Prostate gland (tissue), 2 donors: Measurements from ENCODE around the gene MYMK. TPM values are rescaled to one million over a fixed set of nuclear protein-coding genes. Genes with fewer than 3 reads are reported as not detected.

ENCODE experiments used
- DNase-seq: peaks from one replicate; pipeline ENCODE4 v3.0.0-alpha.2; 2019; ENCODE audit warnings: low spot score
- H3K27ac ChIP-seq, 2 donors: fragments of 200-600 bp; sonication (generic); 2 replicates each; pipeline ENCODE4 v1.5.1; 2017 to 2019
- H3K27me3 ChIP-seq: fragments of 200-600 bp; sonication (generic); replicated peaks from 2 replicates; pipeline ENCODE4 v1.5.1; 2019; ENCODE audit not compliant: insufficient read depth
- H3K36me3 ChIP-seq, 2 donors: fragments of 200-600 bp; sonication (generic); 1 replicate in 1 of 2; 2 replicates in 1 of 2; pipeline versions ENCODE4 v1.5.1 to v1.8.1; 2017 to 2019
- H3K4me1 ChIP-seq: fragments of 200-600 bp; sonication (generic); replicated peaks from 2 replicates; pipeline ENCODE4 v1.5.1; 2019
- H3K4me3 ChIP-seq, 2 donors: fragments of 200-600 bp; sonication (generic); 2 replicates each; pipeline ENCODE4 v1.5.1; 2017 to 2019
- H3K9me3 ChIP-seq: fragments of 200-600 bp; sonication (generic); 2 replicates; pipeline ENCODE4 v1.5.1; 2017
- POLR2A ChIP-seq: fragments of 450-650 bp; IDR thresholded peaks from one replicate; pipeline ENCODE4 v1.6.1; 2016; ENCODE audit warnings: antibody characterized with exemption, mild to moderate bottlenecking
- POLR2AphosphoS5 ChIP-seq: sonication (generic); formaldehyde crosslinking; IDR thresholded peaks from one replicate; pipeline ENCODE4 v1.6.1; 2017; ENCODE audit warnings: antibody characterized with exemption
- WGBS: methylation state at CpG from one replicate; pipeline ENCODE4 v1.1.5; 2018; 5-methylcytosine and 5-hydroxymethylcytosine counted together
- intact Hi-C: fragments of 100-400 bp; cut with DNase I; formaldehyde crosslinking; loops from one replicate; pipeline ENCODE4 v1.14.2; 2022
- total RNA-seq, 2 donors: library from RNA; depleted of rRNA; stranded (reverse); fragments of >200 nt; gene quantifications; one replicate each; pipeline ENCODE4 v1.1.0, GENCODE V29; 2016
- TF ChIP-seq, protein P1 (sequence below), 4 experiments: fragments of 200-600 bp in 2 of 4; fragments of 450-650 bp in 2 of 4; sonication (generic) in 2 of 4; IDR thresholded peaks; 1 replicate in 3 of 4; 2 replicates in 1 of 4; pipeline ENCODE4 v1.5.1; 2016 to 2019; ENCODE audit warnings: antibody characterized with exemption in 4 of 4, mild to moderate bottlenecking in 2 of 4, moderate library complexity in 2 of 4

MYMK gene
- total RNA-seq, 2 donors from 2014 or later, result not detected

DNA sequence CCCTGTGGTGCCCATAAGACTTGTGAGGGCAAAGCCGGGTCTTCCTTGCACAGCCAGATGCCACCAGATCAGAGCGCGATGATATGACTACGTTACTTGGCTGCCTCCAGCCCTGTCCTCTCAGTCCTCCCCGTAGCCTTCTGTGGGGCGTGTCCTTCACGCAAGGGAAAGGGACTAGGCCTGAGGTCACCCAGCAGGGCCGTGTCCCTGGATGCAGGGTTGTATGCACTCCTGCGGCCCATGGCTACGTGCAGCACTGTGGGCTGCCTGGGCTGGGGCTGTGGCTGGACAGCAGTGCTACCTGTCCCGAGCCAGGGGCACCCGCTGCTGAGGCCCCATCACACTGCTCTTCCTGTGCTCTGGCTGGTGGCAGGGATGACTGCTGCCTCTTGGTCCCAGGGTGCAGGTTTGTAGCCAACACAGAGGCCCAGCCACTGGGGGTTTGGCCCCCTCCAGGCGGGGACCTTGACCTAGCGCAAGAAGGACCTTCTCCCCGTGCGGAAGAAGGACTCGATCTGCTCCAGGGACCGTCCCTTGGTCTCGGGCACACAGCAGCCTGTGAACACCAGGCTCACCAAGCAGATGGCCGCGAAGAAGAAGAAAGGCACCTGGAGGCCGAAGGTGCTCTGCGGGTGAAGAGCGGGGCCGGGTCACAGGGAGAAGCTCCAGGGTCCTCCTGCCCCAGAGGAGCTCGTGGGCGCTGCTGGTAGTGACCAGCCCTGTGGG lies 53.0 kb downstream of the MYMK start:
- no peaks in the 10 kb centered on the region for H3K27me3 ChIP-seq
- no peak overlapping the region for H3K27ac ChIP-seq
- DNase-seq, result no peak
- H3K4me3 ChIP-seq, result no peak overlapping the region
- no peaks in the 10 kb centered on the region for H3K36me3 ChIP-seq
- no peaks in the 10 kb centered on the region for H3K4me1 ChIP-seq
- no peaks in the 10 kb centered on the region for H3K9me3 ChIP-seq
- WGBS, result 81% methylated on average over 26 of the region's 27 CpGs
- intact Hi-C loops, result no loop called here
- TF ChIP-seq POLR2A (no peak), POLR2AphosphoS5 (no peak)
- TF ChIP-seq, protein P1, sequence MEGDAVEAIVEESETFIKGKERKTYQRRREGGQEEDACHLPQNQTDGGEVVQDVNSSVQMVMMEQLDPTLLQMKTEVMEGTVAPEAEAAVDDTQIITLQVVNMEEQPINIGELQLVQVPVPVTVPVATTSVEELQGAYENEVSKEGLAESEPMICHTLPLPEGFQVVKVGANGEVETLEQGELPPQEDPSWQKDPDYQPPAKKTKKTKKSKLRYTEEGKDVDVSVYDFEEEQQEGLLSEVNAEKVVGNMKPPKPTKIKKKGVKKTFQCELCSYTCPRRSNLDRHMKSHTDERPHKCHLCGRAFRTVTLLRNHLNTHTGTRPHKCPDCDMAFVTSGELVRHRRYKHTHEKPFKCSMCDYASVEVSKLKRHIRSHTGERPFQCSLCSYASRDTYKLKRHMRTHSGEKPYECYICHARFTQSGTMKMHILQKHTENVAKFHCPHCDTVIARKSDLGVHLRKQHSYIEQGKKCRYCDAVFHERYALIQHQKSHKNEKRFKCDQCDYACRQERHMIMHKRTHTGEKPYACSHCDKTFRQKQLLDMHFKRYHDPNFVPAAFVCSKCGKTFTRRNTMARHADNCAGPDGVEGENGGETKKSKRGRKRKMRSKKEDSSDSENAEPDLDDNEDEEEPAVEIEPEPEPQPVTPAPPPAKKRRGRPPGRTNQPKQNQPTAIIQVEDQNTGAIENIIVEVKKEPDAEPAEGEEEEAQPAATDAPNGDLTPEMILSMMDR (IDR thresholded peaks at IDR 0.05), result no peak

DNA sequence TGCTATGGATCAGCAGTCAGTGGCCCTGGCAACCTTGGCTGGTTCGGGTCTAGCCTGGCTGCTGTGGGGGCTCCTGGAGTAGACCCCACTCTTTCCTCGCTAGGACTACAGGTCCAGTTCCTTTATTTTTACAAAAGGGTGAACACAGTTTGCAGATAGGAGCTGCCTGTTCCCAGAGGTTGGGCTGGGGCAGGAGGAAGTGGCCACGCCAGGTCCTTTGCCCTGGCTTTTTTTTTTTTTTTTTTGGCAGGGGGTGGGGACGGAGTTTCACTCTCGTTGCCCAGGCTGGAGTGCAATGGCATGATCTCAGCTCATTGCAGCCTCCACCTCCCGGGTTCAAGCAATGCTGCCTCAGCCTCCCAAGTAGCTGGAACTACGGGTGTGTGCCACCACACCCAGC lies 53.8 kb downstream of the MYMK start:
- Histone ChIP-seq H3K36me3 (no peaks in the 10 kb centered on the region), H3K4me3 (no peak overlapping the region), H3K4me1 (no peaks in the 10 kb centered on the region), H3K27me3 (no peaks in the 10 kb centered on the region), H3K9me3 (no peaks in the 10 kb centered on the region), H3K27ac (no peak overlapping the region)
- no peak for TF ChIP-seq POLR2AphosphoS5
- TF ChIP-seq POLR2A, result no peak
- TF ChIP-seq, protein P1 (IDR thresholded peaks at IDR 0.05), result no peak
- no peak for DNase-seq
- intact Hi-C loops, result no loop called here
- WGBS, result 67% methylated on average over 7 of the region's 7 CpGs

DNA sequence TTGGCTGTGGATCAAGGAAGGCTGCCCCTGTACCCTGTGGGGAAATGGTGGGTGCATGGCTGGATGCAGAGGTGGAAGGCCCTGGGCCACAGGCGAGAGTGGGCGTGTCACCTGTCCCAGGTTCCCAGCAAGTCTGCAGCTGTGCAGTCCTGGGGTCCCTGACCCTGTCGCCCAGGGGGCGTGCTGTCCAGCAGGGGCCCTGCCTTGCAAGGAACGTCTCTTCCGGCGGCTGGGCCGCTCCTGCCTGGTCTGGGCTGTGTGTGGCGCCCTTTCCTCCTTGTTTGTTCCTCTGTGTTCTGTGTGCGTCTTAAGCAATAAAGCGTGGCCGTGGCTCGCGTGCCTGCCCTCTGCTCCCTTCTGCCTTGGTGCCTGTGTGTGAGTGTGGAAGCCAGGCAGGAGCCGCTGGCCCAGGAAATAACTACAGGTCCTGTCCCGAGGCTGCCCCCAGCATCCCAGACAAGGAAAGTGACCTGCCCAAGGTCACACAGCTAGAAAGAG lies 54.3 kb downstream of the MYMK start:
- H3K9me3 ChIP-seq, result no peaks in the 10 kb centered on the region
- no peaks in the 10 kb centered on the region for H3K36me3 ChIP-seq
- no peaks in the 10 kb centered on the region for H3K4me1 ChIP-seq
- DNase-seq, result no peak
- 74% methylated on average over 16 of the region's 16 CpGs for WGBS
- H3K27me3 ChIP-seq, result no peaks in the 10 kb centered on the region
- no peak overlapping the region for H3K4me3 ChIP-seq
- intact Hi-C loops, result no loop called here
- no peak overlapping the region for H3K27ac ChIP-seq
- TF ChIP-seq POLR2A (no peak), POLR2AphosphoS5 (no peak)
- TF ChIP-seq, protein P1 (IDR thresholded peaks at IDR 0.05), result no peak

DNA sequence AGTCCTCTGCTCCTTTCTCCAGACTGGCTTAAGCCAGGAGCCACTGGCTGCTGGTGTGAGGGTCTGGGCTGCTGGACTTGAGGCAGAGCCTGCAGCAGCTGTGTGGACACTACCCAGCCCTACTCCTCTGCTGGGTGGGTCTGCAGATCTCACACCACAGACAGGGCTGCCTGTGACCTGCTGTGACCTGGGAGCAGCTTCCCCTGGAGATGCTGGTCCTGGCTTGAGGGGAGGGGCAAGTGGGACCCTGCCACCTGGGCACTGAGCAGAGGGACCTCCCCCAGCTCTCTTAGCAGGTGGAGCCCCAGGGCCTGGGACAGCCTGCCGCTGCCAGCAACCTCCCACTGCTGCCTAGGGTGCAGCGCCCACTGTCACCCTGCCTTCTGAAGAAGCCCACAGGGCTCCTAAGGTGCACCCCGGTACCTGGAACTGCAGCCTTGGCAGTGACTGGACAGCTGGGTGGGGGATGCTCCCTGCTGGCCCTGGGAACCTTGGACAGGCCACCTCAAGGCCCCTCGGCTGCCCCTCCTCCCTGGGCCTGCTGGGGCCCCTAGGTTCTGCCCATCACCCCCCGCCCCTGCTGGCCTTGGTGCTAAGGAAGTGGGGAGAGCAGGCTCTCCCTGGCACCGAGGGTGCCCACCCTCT lies 55.9 kb downstream of the MYMK start:
- H3K4me3 ChIP-seq, result no peak overlapping the region
- intact Hi-C loops, result no loop called here
- no peaks in the 10 kb centered on the region for H3K4me1 ChIP-seq
- H3K27me3 ChIP-seq, result no peaks in the 10 kb centered on the region
- H3K27ac ChIP-seq, result no peak overlapping the region
- TF ChIP-seq, protein P1 (IDR thresholded peaks at IDR 0.05), result no peak
- no peak for TF ChIP-seq POLR2AphosphoS5
- TF ChIP-seq POLR2A, result no peak
- no peaks in the 10 kb centered on the region for H3K36me3 ChIP-seq
- DNase-seq, result no peak
- 82% methylated on average over 2 of the region's 6 CpGs for WGBS
- H3K9me3 ChIP-seq, result no peaks in the 10 kb centered on the region
